GM20000 (cell line): ENCODE measurements around the gene KLHL6.

Source experiments
- DNase-seq: peaks from one replicate; pipeline ENCODE4 v3.0.0; 2012; ENCODE audit warnings: low spot score
- CTCF ChIP-seq: IDR thresholded peaks from 2 replicates; pipeline ENCODE4 v1.5.1; 2012; ENCODE audit warnings: mild to moderate bottlenecking, control low read depth; ENCODE audit errors: extremely low read depth, missing control alignments

KLHL6 gene

GRCh38 chr3:183555541-183556081 lies at the start of gene KLHL6:
TSS of gene KLHL6 (minus strand) at chr3:183555706. CDS start at chr3:183555653, 53 bp downstream.
- TF ChIP-seq CTCF, result no peak
- DNase-seq, result peak; percentile 85

- no peak for DNase-seq
- TF ChIP-seq CTCF, result no peak
Measured at GRCh38 chr3:183597959-183598358, 42.5 kb upstream of the KLHL6 start.

GRCh38 chr3:183594636-183595035 lies 39.1 kb upstream of the KLHL6 start:
- DNase-seq, result no peak
- no peak for TF ChIP-seq CTCF

- no peak for DNase-seq
- TF ChIP-seq CTCF, result no peak
Measured at GRCh38 chr3:183592821-183593220, 37.3 kb upstream of the KLHL6 start.

GRCh38 chr3:183591881-183592521 lies 36.5 kb upstream of the KLHL6 start:
- TF ChIP-seq CTCF, result peak; percentile 14
- DNase-seq, result peak; percentile 72

- TF ChIP-seq CTCF, result no peak
- no peak for DNase-seq
Measured at GRCh38 chr3:183590442-183590841, 34.9 kb upstream of the KLHL6 start.

GRCh38 chr3:183587336-183587735 lies 31.8 kb upstream of the KLHL6 start:
- TF ChIP-seq CTCF, result no peak
- DNase-seq, result no peak
